ENCODE data around the gene IL1R2. TPM values are rescaled to one million over a fixed set of nuclear protein-coding genes. Genes with fewer than 3 reads are reported as not detected.
"Not testable (repeated sequence)": the region's sequence is repeated elsewhere in the genome, so short reads cannot be mapped to it uniquely, and the experiment has no call there.

Gene IL1R2
- total RNA-seq, 1 donor from 2014 or later, result 19.0 TPM

DNA sequence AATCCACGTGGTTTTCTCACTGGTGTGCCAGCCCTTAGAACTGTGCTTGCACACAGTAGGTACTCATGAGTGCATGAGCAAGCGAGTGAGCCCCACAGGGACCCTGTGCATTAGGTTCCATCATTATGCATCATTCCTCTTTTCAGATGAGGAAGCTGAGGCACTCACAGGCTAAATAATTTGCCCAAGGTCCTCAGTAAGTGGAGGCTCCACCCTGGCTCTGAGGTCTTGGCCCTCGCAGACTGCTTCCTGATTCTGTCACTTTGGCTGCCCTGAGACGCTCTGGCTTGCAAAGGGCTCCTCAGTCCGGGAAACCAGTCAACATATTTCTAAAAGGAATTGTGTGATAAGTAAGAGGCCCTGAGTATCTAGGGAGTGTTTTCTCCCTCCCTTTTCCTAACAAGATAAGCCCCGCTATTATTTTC lies 71.7 kb downstream of the IL1R2 start:
- ATAC-seq, result peak; percentile 49

GRCh38 chr2:102063941-102064678 lies 72.3 kb downstream of the IL1R2 start:
- ATAC-seq, result peak; percentile 93

- ATAC-seq, result no peak
These were observed 73.2 kb downstream of the IL1R2 start for GRCh38 chr2:102064679-102065674.

GRCh38 chr2:102065675-102066252 lies 74.0 kb downstream of the IL1R2 start:
- ATAC-seq, result peak; percentile 76

GRCh38 chr2:102066554-102066953 lies 74.8 kb downstream of the IL1R2 start:
- ATAC-seq, result no peak

DNA sequence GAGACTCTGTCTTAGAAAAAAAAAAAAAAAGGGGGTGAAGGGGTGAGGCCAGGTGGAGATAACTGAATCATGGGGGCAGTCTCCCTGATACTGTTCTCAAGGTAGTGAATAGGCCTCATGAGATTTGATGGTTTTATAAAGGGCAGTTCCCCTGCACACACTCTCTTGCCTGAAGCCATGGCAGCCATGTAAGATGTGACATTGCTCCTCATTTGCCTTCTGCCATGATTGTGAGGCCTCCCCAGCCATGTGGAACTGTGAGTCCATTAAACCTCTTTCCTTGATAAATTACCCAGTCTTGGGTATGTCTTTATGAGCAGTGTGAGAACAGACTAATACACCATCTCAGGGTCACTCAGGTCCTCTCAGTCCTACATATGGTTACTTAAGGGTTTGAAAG lies 76.4 kb downstream of the IL1R2 start:
- ATAC-seq, result not testable (repeated sequence)

- no peak for ATAC-seq
These were observed 77.7 kb downstream of the IL1R2 start for GRCh38 chr2:102069311-102069974.

- ATAC-seq, result peak; percentile 38
These were observed 78.4 kb downstream of the IL1R2 start for GRCh38 chr2:102070058-102070642.

DNA sequence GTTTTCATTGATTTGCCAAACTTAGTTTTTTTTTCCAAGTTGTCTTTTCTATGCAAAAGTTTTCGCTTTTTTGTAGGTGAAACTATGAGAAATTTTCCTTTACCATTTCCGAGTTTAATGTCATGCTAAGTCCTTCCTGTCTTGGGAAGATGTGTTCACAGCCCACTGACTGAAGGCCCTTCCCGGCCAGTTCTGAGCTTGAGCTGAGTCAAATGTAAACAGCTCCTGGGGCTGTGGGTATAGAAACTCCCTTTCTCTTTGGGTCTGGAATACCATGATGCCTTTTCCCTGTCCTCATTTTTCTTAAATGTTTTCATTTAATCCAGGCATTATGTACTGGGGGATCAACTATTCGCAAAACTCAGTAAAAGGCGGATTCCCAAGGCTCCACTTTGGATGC lies 81.0 kb downstream of the IL1R2 start:
- no peak for ATAC-seq

- ATAC-seq, result no peak
These were observed 81.5 kb downstream of the IL1R2 start for GRCh38 chr2:102073168-102073724.

DNA sequence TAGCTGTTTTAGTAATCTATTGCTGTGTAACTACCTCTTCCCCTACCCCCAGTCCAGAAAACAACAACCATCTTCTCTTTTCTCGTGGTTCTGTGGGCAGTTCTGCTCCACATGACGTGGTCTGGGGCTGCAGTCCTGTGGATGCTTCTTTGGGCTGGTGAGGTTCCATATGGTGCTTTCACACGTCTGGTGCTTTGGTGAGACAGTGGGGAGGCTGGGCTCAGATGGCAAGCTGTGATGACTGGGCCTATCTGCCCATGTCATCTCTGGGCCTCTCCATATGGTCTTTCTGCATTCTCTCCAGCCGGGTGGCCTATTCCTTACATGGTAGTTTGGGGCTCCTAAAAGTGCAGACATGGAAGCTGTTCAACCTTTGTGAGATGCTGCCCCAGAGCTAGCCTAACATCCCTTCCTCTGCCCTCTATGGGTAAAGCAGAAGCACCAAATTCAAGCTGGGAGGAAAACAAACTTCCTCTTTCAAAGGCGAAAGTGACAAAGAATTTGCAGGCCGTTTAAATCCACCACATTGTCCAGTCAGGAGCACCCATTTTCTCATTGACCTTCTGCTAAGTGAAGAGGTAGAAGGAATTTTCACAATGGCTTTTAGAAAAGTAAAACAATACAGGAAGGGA lies 82.5 kb downstream of the IL1R2 start:
- no peak for ATAC-seq

- no peak for ATAC-seq
These were observed 83.7 kb downstream of the IL1R2 start for GRCh38 chr2:102075479-102075878.

GRCh38 chr2:102076512-102076911 lies 84.8 kb downstream of the IL1R2 start:
- no peak for ATAC-seq

Other genes starting within 250 kb of the IL1R2 start
- 19.1 TPM for gene IL1R1, start 150.8 kb downstream of the IL1R2 start, total RNA-seq
- gene IL1RL2, start 195.1 kb downstream of the IL1R2 start, total RNA-seq, result 8.1 TPM

All from esophagus mucosa (tissue), 1 donor.